H1 (cell line): Measurements from ENCODE around the gene DCP1B.

Source experiments
- BRCA1 ChIP-seq: IDR thresholded peaks from 2 replicates; pipeline ENCODE4 v1.6.1; 2012; ENCODE audit warnings: low read depth, low read length, improper control_type of control experiment
- CHD2 ChIP-seq: IDR thresholded peaks from 2 replicates; pipeline ENCODE4 v1.6.1; 2012; ENCODE audit warnings: low read length, improper control_type of control experiment
- EZH2 ChIP-seq: fragments of 200-600 bp; sonication (generic); IDR thresholded peaks from 2 replicates; pipeline ENCODE4 v1.7.1; 2012; ENCODE audit warnings: low read depth, mild to moderate bottlenecking, moderate library complexity, low read length, inconsistent platforms; ENCODE audit not compliant: severe bottlenecking
- GABPA ChIP-seq: IDR thresholded peaks from 2 replicates; pipeline ENCODE4 v1.6.1; 2011; ENCODE audit warnings: mild to moderate bottlenecking, low read length, moderate library complexity, borderline replicate concordance; ENCODE audit not compliant: insufficient read depth
- HDAC6 ChIP-seq: IDR thresholded peaks from one replicate; pipeline ENCODE4 v1.7.1; 2012; ENCODE audit warnings: low read depth, mild to moderate bottlenecking, inconsistent platforms, low read length, moderate library complexity
- POLR2A ChIP-seq, 2 experiments: IDR thresholded peaks; 1 replicate in 1 of 2; 2 replicates in 1 of 2; pipeline ENCODE4 v1.6.1; 2011; ENCODE audit warnings: low read depth in 2 of 2, low read length in 2 of 2, mild to moderate bottlenecking in 2 of 2; ENCODE audit errors: control extremely low read depth in 1 of 2
- POLR2AphosphoS5 ChIP-seq: IDR thresholded peaks from 2 replicates; pipeline ENCODE4 v1.6.1; 2011; ENCODE audit warnings: low read depth, low read length
- SIN3A ChIP-seq, 2 experiments: IDR thresholded peaks in 1 of 2; conservative IDR thresholded peaks in 1 of 2; 2 replicates each; pipeline ENCODE4 v1.6.1; 2011 to 2012; ENCODE audit warnings: low read length in 2 of 2, improper control_type of control experiment in 1 of 2, low read depth in 1 of 2, mild to moderate bottlenecking in 1 of 2
- SP2 ChIP-seq: IDR thresholded peaks from 2 replicates; pipeline ENCODE4 v1.6.1; 2012; ENCODE audit warnings: mild to moderate bottlenecking, low read length, inconsistent platforms
- TBP ChIP-seq: IDR thresholded peaks from 2 replicates; pipeline ENCODE4 v1.6.1; 2011; ENCODE audit warnings: low read depth, low read length, improper control_type of control experiment
- YY1 ChIP-seq: IDR thresholded peaks from 2 replicates; pipeline ENCODE4 v1.6.1; 2011; ENCODE audit warnings: low read depth, mild to moderate bottlenecking, low read length
- TF ChIP-seq, protein P1 (sequence below), 3 experiments: IDR thresholded peaks; 1 replicate in 2 of 3; 2 replicates in 1 of 3; pipeline versions ENCODE4 v1.5.1 to v1.6.1; 2011; ENCODE audit warnings: low read length in 3 of 3, mild to moderate bottlenecking in 3 of 3, inconsistent platforms in 2 of 3, low read depth in 1 of 3, moderate library complexity in 1 of 3; ENCODE audit not compliant: insufficient read depth in 1 of 3; ENCODE audit errors: control extremely low read depth in 1 of 3

GRCh38 chr12:1993871-1994371 is 10.3 kb downstream of the DCP1B start:
- TF ChIP-seq GABPA (no peak), POLR2A (IDR thresholded peaks at IDR 0.05; ENCODE audit: control extremely low read depth in 1 of 2, low read depth in 2 of 2, low read length in 2 of 2) (no peak), CHD2 (no peak), HDAC6 (no peak), YY1 (no peak), POLR2AphosphoS5 (no peak), TBP (no peak), EZH2 (no peak), SP2 (no peak), SIN3A (conservative IDR thresholded peaks at IDR 0.05 in 1 of 2, IDR thresholded peaks at IDR 0.05 in 1 of 2; ENCODE audit: low read depth in 1 of 2, low read length in 2 of 2) (no peak), BRCA1 (no peak)
- TF ChIP-seq, protein P1, sequence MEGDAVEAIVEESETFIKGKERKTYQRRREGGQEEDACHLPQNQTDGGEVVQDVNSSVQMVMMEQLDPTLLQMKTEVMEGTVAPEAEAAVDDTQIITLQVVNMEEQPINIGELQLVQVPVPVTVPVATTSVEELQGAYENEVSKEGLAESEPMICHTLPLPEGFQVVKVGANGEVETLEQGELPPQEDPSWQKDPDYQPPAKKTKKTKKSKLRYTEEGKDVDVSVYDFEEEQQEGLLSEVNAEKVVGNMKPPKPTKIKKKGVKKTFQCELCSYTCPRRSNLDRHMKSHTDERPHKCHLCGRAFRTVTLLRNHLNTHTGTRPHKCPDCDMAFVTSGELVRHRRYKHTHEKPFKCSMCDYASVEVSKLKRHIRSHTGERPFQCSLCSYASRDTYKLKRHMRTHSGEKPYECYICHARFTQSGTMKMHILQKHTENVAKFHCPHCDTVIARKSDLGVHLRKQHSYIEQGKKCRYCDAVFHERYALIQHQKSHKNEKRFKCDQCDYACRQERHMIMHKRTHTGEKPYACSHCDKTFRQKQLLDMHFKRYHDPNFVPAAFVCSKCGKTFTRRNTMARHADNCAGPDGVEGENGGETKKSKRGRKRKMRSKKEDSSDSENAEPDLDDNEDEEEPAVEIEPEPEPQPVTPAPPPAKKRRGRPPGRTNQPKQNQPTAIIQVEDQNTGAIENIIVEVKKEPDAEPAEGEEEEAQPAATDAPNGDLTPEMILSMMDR (IDR thresholded peaks at IDR 0.05; ENCODE audit: control extremely low read depth in 1 of 3, insufficient read depth in 1 of 3, low read depth in 1 of 3, low read length in 3 of 3), result no peak
